Nasal cavity respiratory epithelium epithelial cell of viscerocranial mucosa (primary cell): ENCODE measurements around the gene IL17RB. TPM values are rescaled to one million over a fixed set of nuclear protein-coding genes. Genes with fewer than 3 reads are reported as not detected.

Source experiments
- total RNA-seq: library from RNA; depleted of rRNA; stranded (reverse); fragments of >200 nt; gene quantifications from 2 replicates; pipeline ENCODE4 v1.2.3, GENCODE V29; 2014

IL17RB gene
- total RNA-seq: under 0.01 and 0.07 TPM in 2 replicates

GRCh38 chr3:53846134-53846850 lies at the start of gene IL17RB, which contains the start of gene CHDH:
Gene IL17RB, plus strand, starts transcription at chr3:53846568. Its CDS starts 21 bp downstream, at chr3:53846589.
Gene CHDH, minus strand, starts transcription at chr3:53846419. Its CDS starts 22,411 bp downstream, at chr3:53824008.

GRCh38 chr3:53881691-53882593 lies 35.6 kb downstream of the IL17RB start, which contains the start of gene ACTR8:
Gene ACTR8, minus strand, starts transcription at chr3:53882152. Its CDS starts 51 bp downstream, at chr3:53882101.

DNA sequence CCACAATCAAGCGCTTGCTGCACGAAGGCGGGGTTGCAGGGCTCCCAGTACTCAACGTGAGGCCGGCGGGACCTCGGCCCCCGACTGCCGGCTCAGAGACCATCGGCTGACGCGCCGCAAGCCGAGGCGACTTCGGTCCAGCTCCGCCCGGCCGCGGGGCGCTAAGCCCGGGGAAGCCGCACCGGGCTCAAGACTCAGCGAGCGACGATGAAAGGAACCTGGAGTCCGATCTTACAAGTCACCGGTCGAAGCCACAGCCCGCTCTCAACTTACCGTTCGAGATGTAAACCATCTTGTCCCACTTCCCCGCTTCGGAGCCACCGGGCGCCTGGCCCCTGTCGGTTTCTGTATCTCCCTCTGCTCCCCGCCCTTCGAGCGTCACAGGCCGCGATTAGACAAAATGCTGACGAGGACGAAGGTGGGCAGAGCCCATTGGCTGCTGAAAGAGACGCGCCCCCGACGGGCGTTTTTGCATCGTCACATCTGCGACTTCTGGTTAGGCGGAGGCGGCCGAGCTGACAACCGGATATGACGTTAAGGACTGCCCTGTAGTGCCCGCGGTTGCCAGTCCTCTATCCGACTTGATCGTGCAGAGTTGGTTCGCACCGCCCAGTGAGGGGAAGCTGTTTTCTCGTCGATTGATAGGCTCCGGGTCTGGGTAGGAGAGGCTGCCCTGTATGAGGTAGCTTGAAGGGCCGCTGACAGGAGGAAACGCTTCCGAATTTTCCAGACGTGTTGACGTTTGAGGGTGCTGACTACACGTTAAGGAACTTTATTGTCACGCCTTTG lies 45.3 kb downstream of the IL17RB start, which contains the start of gene SELENOK:
Gene SELENOK, minus strand, starts transcription at position 363 of the 789 bp plus-strand sequence.

Other genes with a start within 250 kb of the IL17RB start
- under 0.01 and 0.21 TPM in 2 replicates for gene CHDH, start 149 bp upstream of the IL17RB start, total RNA-seq
- gene ACTR8, start 35.6 kb downstream of the IL17RB start, total RNA-seq: 21.7 and 21.9 TPM in 2 replicates
- 13.5 and 33.8 TPM in 2 replicates for gene SELENOK, start 45.3 kb downstream of the IL17RB start, total RNA-seq